GM21528 (cell line): ENCODE measurements around the gene NOS1AP.
"Not testable (repeated sequence)": the region's sequence is repeated elsewhere in the genome, so short reads cannot be mapped to it uniquely, and the experiment has no call there.

Experiments
- ATAC-seq: cut with Tn5 transposase; IDR thresholded peaks from one replicate; pipeline ENCODE4 v1.9.1; 2021; ENCODE audit warnings: mild to moderate bottlenecking, moderate library complexity; ENCODE audit not compliant: unreplicated experiment, low FRiP score

The NOS1AP gene

GRCh38 chr1:162317621-162318020, 248.1 kb downstream of the NOS1AP start:
- no peak for ATAC-seq

GRCh38 chr1:162319493-162320175, 250.1 kb downstream of the NOS1AP start:
- ATAC-seq: no peak

GRCh38 chr1:162321809-162322422, 252.4 kb downstream of the NOS1AP start:
- ATAC-seq: no peak

- ATAC-seq: no peak
Observed at GRCh38 chr1:162323023-162323422, 253.5 kb downstream of the NOS1AP start.

GRCh38 chr1:162324396-162324795, 254.9 kb downstream of the NOS1AP start:
- ATAC-seq: no peak

- no peak for ATAC-seq
Observed at GRCh38 chr1:162326559-162326958, 257.1 kb downstream of the NOS1AP start.

- no peak for ATAC-seq
Observed at GRCh38 chr1:162327144-162327787, 257.8 kb downstream of the NOS1AP start.

- ATAC-seq: no peak
Observed at GRCh38 chr1:162327788-162328165, 258.3 kb downstream of the NOS1AP start.

GRCh38 chr1:162328512-162328911, 259.0 kb downstream of the NOS1AP start:
- no peak for ATAC-seq

GRCh38 chr1:162329826-162330225, 260.3 kb downstream of the NOS1AP start:
- no peak for ATAC-seq

- no peak for ATAC-seq
Observed at GRCh38 chr1:162333991-162334390, 264.5 kb downstream of the NOS1AP start.

- no peak for ATAC-seq
Observed at GRCh38 chr1:162335126-162335525, 265.6 kb downstream of the NOS1AP start.

- no peak for ATAC-seq
Observed at GRCh38 chr1:162336621-162337285, 267.3 kb downstream of the NOS1AP start.

GRCh38 chr1:162342452-162342983, 273.0 kb downstream of the NOS1AP start:
- ATAC-seq: no peak

GRCh38 chr1:162343470-162343869, 274.0 kb downstream of the NOS1AP start:
- no peak for ATAC-seq

GRCh38 chr1:162347281-162347680, 277.8 kb downstream of the NOS1AP start:
- no peak for ATAC-seq

- no peak for ATAC-seq
Observed at GRCh38 chr1:162349635-162350330, 280.3 kb downstream of the NOS1AP start.

- no peak for ATAC-seq
Observed at GRCh38 chr1:162351246-162351842, 281.9 kb downstream of the NOS1AP start.

GRCh38 chr1:162351874-162352273, 282.4 kb downstream of the NOS1AP start:
- not testable (repeated sequence) for ATAC-seq

GRCh38 chr1:162353078-162353477, 283.6 kb downstream of the NOS1AP start:
- no peak for ATAC-seq
